EL (cell line): Measurements from ENCODE around the gene SMARCAL1.
A peak's percentile ranks its signal among the peaks of the same experiment; 100 is the strongest.

Experiments
- DNase-seq: peaks from one replicate; pipeline ENCODE4 v3.0.0-alpha.2; 2016

Gene SMARCAL1

GRCh38 chr2:216428618-216429350, 16.5 kb downstream of the SMARCAL1 start:
- DNase-seq = no peak

GRCh38 chr2:216429428-216429827, 17.1 kb downstream of the SMARCAL1 start:
- DNase-seq = no peak

GRCh38 chr2:216430811-216431530, 18.7 kb downstream of the SMARCAL1 start:
- DNase-seq = no peak

- DNase-seq = no peak
These were observed 19.2 kb downstream of the SMARCAL1 start for GRCh38 chr2:216431531-216431856.

GRCh38 chr2:216436383-216436782, 24.1 kb downstream of the SMARCAL1 start:
- DNase-seq = no peak

DNA sequence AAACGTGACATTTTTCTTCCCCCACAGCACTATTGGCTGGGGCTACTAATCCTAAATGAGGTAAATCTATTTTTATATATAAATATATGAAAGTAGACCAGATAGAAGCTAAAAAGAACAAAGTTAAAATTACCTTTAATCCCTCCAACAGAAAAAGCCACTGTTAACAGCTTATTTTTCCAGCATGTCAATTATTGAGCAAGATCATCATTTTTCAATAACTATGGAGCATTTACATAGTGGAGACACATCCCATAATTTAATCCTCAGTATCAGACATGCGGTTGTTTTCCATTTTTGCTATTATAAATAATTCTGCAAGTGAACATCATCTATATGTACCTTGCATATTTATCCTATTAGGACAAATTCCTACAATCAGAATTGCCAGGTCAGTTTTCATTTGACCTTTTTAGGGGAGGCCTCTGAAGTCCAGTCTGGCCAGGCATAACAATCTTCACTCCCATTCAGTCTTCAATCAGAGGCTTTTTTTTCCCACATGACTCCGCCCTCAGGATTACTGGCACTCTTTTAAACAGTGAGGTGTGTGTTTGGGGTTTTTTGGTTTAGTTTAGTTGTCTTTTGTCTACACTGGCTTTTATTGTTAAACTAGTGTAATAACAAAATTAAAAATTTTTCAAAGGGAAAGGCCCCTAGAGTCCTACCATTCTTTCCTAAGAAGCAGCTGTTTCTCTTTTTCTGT, 29.2 kb downstream of the SMARCAL1 start:
- no peak for DNase-seq

DNA sequence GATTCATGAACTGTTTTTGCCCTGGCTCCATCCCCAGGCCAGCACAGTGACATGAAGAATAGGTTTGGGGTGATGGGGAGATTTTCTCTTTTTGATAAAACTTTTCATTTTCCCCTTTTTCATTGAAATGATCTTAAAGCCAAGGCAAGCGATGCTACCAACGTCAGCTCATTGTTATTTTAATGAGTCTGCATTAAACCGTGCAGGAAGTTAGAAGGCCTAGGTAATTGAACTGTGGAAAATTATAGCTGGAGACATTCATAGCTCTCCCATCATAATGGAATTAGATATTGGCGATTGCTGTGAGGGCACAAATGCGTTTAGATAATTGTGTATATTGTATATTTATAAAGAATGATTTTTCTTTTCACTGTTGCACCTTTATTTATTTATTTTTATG, 33.2 kb downstream of the SMARCAL1 start:
- no peak for DNase-seq

- no peak for DNase-seq
These were observed 34.1 kb downstream of the SMARCAL1 start for GRCh38 chr2:216446343-216446742.

- DNase-seq = no peak
These were observed 35.0 kb downstream of the SMARCAL1 start for GRCh38 chr2:216447293-216447692.

DNA sequence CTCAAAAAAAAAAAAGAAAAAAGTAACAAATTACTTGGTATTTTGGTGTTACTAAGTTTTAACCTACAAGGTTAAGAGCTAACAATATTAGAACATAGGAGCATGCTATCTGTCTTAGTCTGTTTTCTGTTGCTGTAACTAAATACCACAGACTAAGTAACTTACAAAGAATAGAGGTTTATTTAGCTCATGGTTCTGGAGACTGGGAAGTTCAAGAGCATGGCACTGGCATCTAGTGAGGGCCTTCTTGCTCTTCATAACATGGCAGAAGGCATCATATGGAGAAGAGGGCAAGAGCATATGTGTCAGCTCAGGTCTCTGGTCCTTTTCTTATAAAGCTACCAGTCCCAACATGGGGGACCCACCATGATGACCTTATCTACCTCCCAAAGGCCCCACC, 36.5 kb downstream of the SMARCAL1 start:
- DNase-seq = no peak

DNA sequence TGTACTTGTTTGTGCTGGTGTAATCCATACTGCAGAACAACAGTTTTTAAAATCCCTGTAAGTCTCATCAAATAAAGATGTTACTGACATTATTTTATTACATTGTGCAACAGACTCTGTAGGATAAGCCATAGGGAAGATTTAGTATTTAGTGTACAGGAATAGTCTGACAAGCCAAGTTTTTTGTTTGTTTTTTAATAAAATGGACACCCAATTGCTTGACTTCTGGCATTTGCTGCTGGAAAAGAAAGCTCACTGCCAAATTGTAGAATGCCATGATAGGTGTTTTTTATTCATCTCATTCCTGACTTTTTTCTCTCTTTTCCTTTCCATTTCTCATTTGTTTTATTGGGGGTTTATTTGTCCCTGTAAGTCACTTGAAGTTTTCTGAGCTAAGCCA, 38.1 kb downstream of the SMARCAL1 start:
- DNase-seq = no peak

DNA sequence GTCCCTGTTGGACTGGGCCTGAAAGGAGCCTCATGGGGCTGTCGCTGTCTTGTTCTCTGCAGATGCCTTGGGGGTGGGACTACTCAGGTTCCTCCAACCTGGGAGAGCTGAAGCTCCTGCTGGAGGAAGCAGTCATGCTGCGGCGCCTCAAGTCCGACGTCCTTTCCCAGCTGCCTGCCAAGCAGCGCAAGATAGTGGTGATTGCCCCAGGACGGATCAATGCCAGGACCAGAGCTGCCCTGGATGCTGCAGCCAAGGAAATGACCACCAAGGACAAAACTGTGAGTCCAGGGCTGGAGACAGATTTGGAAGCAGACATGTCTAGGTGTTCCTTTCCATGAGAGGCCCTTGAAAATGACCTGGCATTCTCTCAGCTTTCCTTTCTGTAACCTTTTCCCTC, 38.5 kb downstream of the SMARCAL1 start:
- no peak for DNase-seq

- DNase-seq = no peak
These were observed 41.8 kb downstream of the SMARCAL1 start for GRCh38 chr2:216453955-216454614.

- no peak for DNase-seq
These were observed 50.9 kb downstream of the SMARCAL1 start for GRCh38 chr2:216463148-216463547.

GRCh38 chr2:216464104-216464720, 51.9 kb downstream of the SMARCAL1 start:
- DNase-seq = no peak

GRCh38 chr2:216465579-216466195, 53.4 kb downstream of the SMARCAL1 start:
- DNase-seq = peak; percentile 19

DNA sequence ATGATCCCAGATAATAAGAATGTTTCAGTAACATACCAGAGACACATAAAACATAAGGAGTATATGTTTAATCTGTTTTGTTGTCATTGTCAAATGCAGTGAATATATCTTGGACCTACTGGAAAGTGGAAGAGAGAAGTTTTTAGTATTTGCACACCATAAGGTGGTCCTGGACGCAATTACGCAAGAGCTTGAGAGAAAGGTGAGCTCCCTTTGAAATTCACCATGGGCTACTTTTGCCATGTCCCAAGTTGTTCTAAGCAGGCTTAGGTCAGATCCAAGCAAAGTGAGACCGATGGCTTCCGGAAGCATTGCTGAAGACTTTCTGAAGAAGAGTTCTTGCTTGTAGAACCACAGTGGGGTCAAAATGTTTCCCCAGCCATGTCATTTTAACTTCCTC, 55.6 kb downstream of the SMARCAL1 start:
- no peak for DNase-seq

GRCh38 chr2:216469661-216470060, 57.4 kb downstream of the SMARCAL1 start:
- DNase-seq = no peak

DNA sequence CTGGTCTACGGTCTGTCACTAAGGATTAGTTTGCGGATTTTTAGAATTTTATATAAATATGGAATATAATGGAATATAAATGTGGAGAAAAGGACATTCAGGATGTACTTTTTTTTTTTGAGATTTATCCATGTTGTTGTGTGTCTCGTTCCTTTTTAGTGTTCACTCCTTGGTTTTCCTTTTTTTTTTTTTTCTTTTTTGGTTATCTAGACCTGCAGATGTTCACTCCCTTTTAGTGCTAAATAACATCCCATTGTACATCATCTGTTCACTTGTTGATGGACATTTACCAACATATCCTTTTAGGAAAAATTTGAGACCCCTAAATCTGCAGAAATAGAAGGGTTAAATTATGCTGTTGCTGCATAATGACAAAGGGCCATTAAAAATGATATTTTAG, 60.9 kb downstream of the SMARCAL1 start:
- DNase-seq = no peak

DNA sequence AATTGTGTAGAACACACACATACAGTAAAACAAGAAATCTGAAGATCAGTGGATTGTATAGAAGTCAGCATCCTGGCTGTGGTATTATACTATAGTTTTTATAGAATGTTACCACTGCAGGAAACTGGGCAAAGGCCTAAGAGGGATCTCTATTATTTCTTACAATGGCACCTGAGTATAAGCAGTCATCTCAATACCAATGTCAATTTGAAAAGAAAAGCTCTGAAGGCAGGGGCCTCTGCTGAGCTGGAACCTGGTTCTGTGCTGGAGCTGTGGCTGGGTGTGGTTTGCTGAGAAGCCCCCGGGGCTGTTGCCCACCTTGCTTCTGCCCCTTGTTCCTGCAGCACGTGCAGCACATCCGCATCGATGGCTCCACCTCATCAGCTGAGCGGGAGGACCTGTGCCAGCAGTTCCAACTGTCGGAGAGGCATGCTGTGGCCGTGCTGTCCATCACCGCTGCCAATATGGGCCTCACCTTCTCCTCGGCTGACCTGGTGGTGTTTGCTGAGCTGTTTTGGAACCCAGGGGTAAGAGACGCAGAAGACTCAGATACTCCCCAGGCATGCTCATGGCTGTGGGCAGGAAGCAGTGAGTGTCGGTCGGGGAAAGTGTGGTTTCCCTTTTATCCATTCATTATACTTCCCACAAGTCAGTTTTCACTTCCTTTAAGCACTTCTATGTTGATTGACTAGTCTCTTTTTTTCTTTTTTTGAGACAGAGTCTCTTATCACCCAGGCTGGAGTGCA, 62.8 kb downstream of the SMARCAL1 start:
- DNase-seq = no peak

DNA sequence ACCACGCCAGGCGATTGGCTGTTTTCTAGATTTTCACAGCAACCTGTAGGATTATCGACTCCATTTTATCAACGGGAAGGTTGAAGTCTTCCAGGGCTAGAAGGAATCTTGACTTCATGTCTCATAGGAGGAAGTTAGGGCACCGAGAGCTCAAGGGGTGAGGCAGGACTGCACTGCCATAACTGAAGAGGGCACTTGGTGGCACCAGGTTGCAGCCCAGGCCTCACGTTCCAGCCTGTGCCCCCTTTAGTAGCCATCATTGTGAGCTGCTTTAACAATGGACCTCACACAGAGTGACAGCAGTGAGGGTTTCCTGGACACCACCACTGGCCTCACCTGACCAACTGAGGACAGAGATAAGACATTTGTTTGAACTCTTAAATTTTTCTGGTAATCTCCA, 63.5 kb downstream of the SMARCAL1 start:
- DNase-seq = no peak
